NCI-H1092 (cell line): ENCODE results near the gene YRDC.
A peak's percentile ranks its signal among the peaks of the same experiment; 100 is the strongest.
"Not testable (repeated sequence)": the region's sequence is repeated elsewhere in the genome, so short reads cannot be mapped to it uniquely, and the experiment has no call there.

Source experiments
- DNase-seq: peaks from one replicate; lab custom pipeline; 2025; lab: John Stamatoyannopoulos, UW

Gene YRDC

DNA sequence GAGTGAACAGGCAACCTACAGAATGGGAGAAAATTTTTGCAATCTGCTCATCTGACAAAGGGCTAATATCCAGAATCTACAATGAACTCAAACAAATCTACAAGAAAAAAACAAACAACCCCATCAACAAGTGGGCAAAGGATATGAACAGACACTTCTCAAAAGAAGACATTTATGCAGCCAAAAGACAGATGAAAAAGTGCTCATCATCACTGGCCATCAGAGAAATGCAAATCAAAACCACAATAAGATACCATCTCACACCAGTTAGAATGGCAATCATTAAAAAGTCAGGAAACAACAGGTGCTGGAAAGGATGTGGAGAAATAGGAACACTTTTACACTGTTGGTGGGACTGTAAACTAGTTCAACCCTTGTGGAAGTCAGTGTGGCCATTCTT lies 36.6 kb downstream of the YRDC start:
- not testable (repeated sequence) for DNase-seq

GRCh38 chr1:37767488-37767887 lies 40.5 kb downstream of the YRDC start:
- DNase-seq: no peak

GRCh38 chr1:37765916-37766664 lies 41.9 kb downstream of the YRDC start:
- DNase-seq: peak; percentile 11

GRCh38 chr1:37764888-37765441 lies 43.0 kb downstream of the YRDC start, which contains the start of gene EPHA10:
Gene EPHA10, minus strand, starts transcription at chr1:37765120. Its CDS starts 54 bp downstream, at chr1:37765066.
- DNase-seq: peak; percentile 86

GRCh38 chr1:37764414-37764825 lies 43.6 kb downstream of the YRDC start:
- no peak for DNase-seq

DNA sequence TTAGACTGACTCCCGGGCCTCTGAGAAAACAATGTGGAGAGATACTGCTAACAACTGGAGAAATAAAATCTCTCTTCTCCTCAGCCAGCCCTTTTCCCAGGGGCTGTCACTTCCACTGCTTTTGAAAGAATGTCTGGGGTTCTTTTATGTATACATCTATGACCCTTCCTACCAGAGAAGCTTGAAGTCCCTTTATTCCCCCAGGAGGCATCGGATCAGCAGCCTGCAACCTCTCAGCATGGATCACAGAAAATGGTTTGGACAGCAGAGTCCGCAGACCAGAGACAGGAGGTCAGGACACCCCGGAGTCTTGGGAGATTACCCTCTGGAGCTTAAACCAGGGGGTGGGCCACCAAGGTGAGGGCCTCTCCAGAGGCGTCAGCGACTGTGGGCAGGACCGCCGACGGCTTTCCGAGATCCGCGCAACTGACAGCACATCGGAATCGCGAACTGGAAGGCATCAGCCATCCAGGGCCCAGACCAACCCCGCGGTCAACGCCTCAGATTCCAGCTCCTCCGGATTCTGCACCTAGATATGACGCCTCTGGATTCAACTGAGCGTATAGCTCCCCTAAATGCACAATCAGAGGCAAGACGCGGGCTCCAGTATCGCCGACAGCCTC lies 44.1 kb downstream of the YRDC start:
- DNase-seq: no peak

DNA sequence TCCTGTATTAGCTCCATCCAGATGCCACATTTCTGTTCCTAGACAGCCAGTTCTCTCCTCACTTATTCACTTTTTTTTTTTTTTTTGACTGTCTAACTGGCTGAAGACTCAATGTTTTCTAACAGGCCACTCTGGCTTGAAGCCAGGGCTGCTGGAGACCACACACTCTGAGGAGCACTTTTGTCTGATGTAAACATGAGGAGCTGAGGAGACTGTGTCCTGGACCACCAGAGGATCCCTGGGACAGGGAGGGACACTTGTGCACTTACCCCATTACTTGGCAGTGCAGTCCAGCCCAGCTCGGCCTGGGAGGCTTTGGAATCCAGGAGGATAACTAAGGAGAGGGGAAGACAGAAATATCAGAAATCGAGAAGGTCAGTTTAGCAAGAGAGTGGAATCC lies 45.5 kb downstream of the YRDC start:
- no peak for DNase-seq

- no peak for DNase-seq
Measured at GRCh38 chr1:37761416-37762095, 46.5 kb downstream of the YRDC start.

DNA sequence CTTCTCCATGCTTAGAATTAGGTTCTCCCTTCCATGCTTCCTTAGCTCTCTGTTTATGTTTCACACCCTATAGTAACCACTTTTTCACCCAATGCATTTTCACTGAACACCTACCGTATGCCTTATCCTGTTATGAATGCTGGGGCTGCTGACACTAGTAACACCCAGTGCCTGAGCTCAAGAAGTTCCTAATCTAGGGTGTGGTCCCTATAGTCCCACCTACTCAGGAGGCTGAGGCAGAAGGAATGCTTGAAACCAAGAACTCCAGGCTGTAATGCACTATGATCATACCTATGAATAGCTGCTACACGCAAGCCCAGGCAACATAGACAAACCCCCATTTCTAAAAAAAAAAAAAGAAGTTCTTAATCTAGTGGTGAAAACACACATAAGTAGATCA lies 48.6 kb downstream of the YRDC start:
- no peak for DNase-seq

DNA sequence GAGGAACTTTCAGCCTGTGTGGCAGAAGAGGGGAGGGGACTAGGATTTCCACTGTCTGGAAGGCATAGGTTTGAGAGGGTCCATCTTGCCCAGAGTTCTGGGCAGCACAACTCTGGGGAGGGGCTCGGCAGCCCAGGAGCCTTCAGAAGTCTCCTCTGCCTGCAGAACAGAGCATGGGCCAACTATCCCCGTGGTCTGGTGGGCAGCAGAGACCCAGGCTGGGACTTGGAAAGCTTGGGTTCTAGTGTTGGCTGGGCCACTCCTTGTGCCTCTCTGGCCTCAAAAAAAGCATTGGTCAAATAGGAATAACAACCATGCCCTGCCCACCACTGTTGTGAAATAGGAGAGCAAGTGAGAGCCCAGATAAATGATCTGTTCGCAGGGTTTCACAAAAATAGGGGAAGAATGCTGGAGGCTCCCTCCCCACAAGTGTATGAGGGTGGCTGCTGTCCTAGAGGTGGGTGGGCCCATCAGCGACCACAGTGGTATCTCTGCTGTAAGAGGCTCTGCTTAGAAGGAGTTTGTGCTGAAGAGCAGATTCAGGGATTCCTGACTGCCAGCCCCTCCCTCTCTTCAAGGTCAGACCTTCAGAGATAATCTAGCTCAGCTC lies 52.0 kb downstream of the YRDC start:
- no peak for DNase-seq

GRCh38 chr1:37755290-37755689 lies 52.7 kb downstream of the YRDC start:
- DNase-seq: no peak

GRCh38 chr1:37753473-37754321 lies 54.3 kb downstream of the YRDC start:
- DNase-seq: no peak
